B cell (primary cell): ENCODE data around the gene PTGFRN. TPM values are rescaled to one million over a fixed set of nuclear protein-coding genes. Genes with fewer than 3 reads are reported as not detected.

Source experiments
- ATAC-seq: fragments of 200-7000 bp; cut with Tn5 transposase; one replicate; pipeline ENCODE4 v1.10.0; 2021; ENCODE audit warnings: low read depth, mild to moderate bottlenecking, moderate number of reproducible peaks, moderate library complexity
- CTCF ChIA-PET: fragments of 350-600 bp; sonication (Branson Sonifier 250); formaldehyde crosslinking; loops from one replicate; lab custom pipeline; 2021; ENCODE audit warnings: antibody characterized with exemption, inconsistent platforms; lab: Charles Lee
- POLR2A ChIA-PET: fragments of 350-600 bp; sonication (Branson Sonifier 250); formaldehyde crosslinking; loops from one replicate; lab custom pipeline; 2021; ENCODE audit warnings: antibody characterized with exemption; lab: Charles Lee
- DNase-seq: peaks from one replicate; pipeline ENCODE4 v3.0.0; 2013
- H2AFZ ChIP-seq: 2 replicates; pipeline ENCODE4 v1.6.1; 2012; ENCODE audit warnings: mild to moderate bottlenecking, low read depth, low read length; ENCODE audit not compliant: insufficient read depth, poor library complexity, severe bottlenecking
- H3K27ac ChIP-seq, 2 donors: 1 replicate in 1 of 2; 2 replicates in 1 of 2; pipeline ENCODE4 v1.5.1; 2012 to 2013; ENCODE audit warnings: low read length in 2 of 2, mild to moderate bottlenecking in 2 of 2, moderate library complexity in 1 of 2
- H3K27me3 ChIP-seq, 4 experiments: fragments of 200-600 bp in 1 of 4; sonication (generic) in 1 of 4; replicated peaks in 1 of 4; 1 replicate in 2 of 4; 2 replicates in 2 of 4; pipeline versions ENCODE4 v1.6.1 to v1.7.0; 2013 to 2016; ENCODE audit warnings: low read length in 3 of 4, mild to moderate bottlenecking in 2 of 4, mixed read lengths in 1 of 4, moderate library complexity in 1 of 4; ENCODE audit not compliant: insufficient read depth in 4 of 4, control insufficient read depth in 3 of 4; ENCODE audit errors: control extremely low read depth in 1 of 4
- H3K36me3 ChIP-seq, 2 experiments: replicated peaks in 1 of 2; 1 replicate in 1 of 2; 2 replicates in 1 of 2; pipeline versions ENCODE4 v1.6.1 to v1.7.1; 2013; ENCODE audit warnings: low read length in 1 of 2; ENCODE audit not compliant: insufficient read depth in 2 of 2, control insufficient read depth in 1 of 2; ENCODE audit errors: control extremely low read depth in 1 of 2, extremely low read depth in 1 of 2
- H3K4me1 ChIP-seq, 2 donors: fragments of 200-600 bp in 1 of 2; sonication (generic) in 1 of 2; 1 replicate in 1 of 2; 2 replicates in 1 of 2; pipeline versions ENCODE4 v1.5.1 to v1.6.1; 2013 to 2017; ENCODE audit warnings: low read length in 2 of 2; ENCODE audit not compliant: control insufficient read depth in 2 of 2, insufficient read depth in 2 of 2
- H3K4me2 ChIP-seq: replicated peaks from 2 replicates; pipeline ENCODE3; 2012; ENCODE audit warnings: mild to moderate bottlenecking, low read depth, low read length; ENCODE audit not compliant: poor library complexity, severe bottlenecking
- H3K4me3 ChIP-seq, 5 experiments: fragments of 200-600 bp in 1 of 5; sonication (generic) in 1 of 5; 1 replicate in 3 of 5; 2 replicates in 2 of 5; pipeline versions ENCODE4 v1.5.1 to v1.7.0; 2011 to 2016; ENCODE audit warnings: low read length in 4 of 5, mild to moderate bottlenecking in 4 of 5, low read depth in 2 of 5, control low read depth in 1 of 5, moderate library complexity in 1 of 5; ENCODE audit not compliant: insufficient read depth in 1 of 5; ENCODE audit errors: control extremely low read depth in 1 of 5, extremely low read depth in 1 of 5
- H3K79me2 ChIP-seq: fragments of 200-600 bp; sonication (generic); one replicate; pipeline ENCODE4 v1.6.0; 2016; ENCODE audit warnings: low read length; ENCODE audit not compliant: control insufficient read depth, insufficient read depth
- H3K9ac ChIP-seq: fragments of 200-600 bp; sonication (generic); 2 replicates; pipeline ENCODE4 v1.6.1; 2017; ENCODE audit warnings: mild to moderate bottlenecking, low read length, moderate library complexity
- H3K9me3 ChIP-seq, 3 donors: one replicate each; pipeline versions ENCODE4 v1.6.1 to v1.7.1; 2013; ENCODE audit warnings: low read length in 2 of 3; ENCODE audit not compliant: control insufficient read depth in 2 of 3, insufficient read depth in 1 of 3; ENCODE audit errors: control extremely low read depth in 1 of 3
- H4K20me1 ChIP-seq: 2 replicates; pipeline ENCODE4 v1.6.0; 2012; ENCODE audit warnings: mild to moderate bottlenecking, low read length; ENCODE audit not compliant: insufficient read depth, control insufficient read depth, poor library complexity, severe bottlenecking
- H3K27ac Mint-ChIP-seq: one replicate; pipeline ENCODE4 v1.8.0; 2021; ENCODE audit warnings: mixed read lengths
- H3K27me3 Mint-ChIP-seq: one replicate; pipeline ENCODE4 v1.8.0; 2021; ENCODE audit warnings: mixed read lengths
- H3K4me1 Mint-ChIP-seq: one replicate; pipeline ENCODE4 v1.8.0; 2021; ENCODE audit warnings: mixed read lengths
- H3K4me3 Mint-ChIP-seq: one replicate; pipeline ENCODE4 v1.8.0; 2021; ENCODE audit warnings: mixed read lengths
- H3K9me3 Mint-ChIP-seq: one replicate; pipeline ENCODE4 v1.8.0; 2022; ENCODE audit warnings: mixed read lengths; ENCODE audit not compliant: insufficient read depth
- CTCF ChIP-seq: fragments of 200-600 bp; IDR thresholded peaks from one replicate; pipeline ENCODE4 v1.8.0; 2022; ENCODE audit warnings: antibody characterized with exemption, mild to moderate bottlenecking
- EZH2 ChIP-seq: IDR thresholded peaks from 2 replicates; pipeline ENCODE4 v1.6.1; 2012; ENCODE audit warnings: borderline replicate concordance, low read depth, mild to moderate bottlenecking, moderate library complexity, low read length; ENCODE audit not compliant: insufficient read depth, poor library complexity, severe bottlenecking
- WGBS: methylation state at CpG from one replicate; pipeline ENCODE4 v1.1.5; 2013; ENCODE audit warnings: missing lambda C conversion rate; ENCODE audit not compliant: insufficient coverage; 5-methylcytosine and 5-hydroxymethylcytosine counted together
- intact Hi-C: fragments of 100-400 bp; cut with micrococcal nuclease; formaldehyde crosslinking; loops from one replicate; pipeline ENCODE4 v1.10.0; 2022
- polyA plus RNA-seq: library from polyadenylated mRNA; depleted of rRNA; stranded (reverse); fragments of >200 nt; gene quantifications from 2 replicates; pipeline ENCODE4 v1.2.3, GENCODE V29; 2012
- total RNA-seq, 2 donors: library from RNA; stranded (reverse); fragments of 120-200 nt in 1 of 2; gene quantifications; 1 replicate in 1 of 2; 2 replicates in 1 of 2; pipeline versions ENCODE4 v1.2.3 to v1.2.4, GENCODE V29; 2013 to 2022

The PTGFRN gene
- total and polyA plus RNA-seq, 2 donors (not counting 1 experiment from before 2014, with no cell fraction given), result 0.17 TPM; not detected in 1

GRCh38 chr1:116918714-116919357 lies 9.1 kb downstream of the PTGFRN start:
- H3K4me1 ChIP-seq, result no peaks in the 10 kb centered on the region
- H3K36me3 ChIP-seq, result no peaks in the 10 kb centered on the region
- no peaks in the 10 kb centered on the region for H3K9me3 ChIP-seq
- intact Hi-C loops, result no loop called here
- H3K4me2 ChIP-seq, result no peak overlapping the region
- no peak overlapping the region for H3K4me3 Mint-ChIP-seq
- no peaks in the 10 kb centered on the region for H4K20me1 ChIP-seq
- H2AFZ ChIP-seq, result no peak overlapping the region
- no peak overlapping the region for H3K27ac ChIP-seq
- no peak overlapping the region for H3K9ac ChIP-seq
- ATAC-seq, result no peak
- no peaks in the 10 kb centered on the region for H3K9me3 Mint-ChIP-seq
- POLR2A ChIA-PET, result no interaction called here
- no peak overlapping the region for H3K4me3 ChIP-seq
- no peaks in the 10 kb centered on the region for H3K79me2 ChIP-seq
- peaks cover 0 to 15% (median 0%) of the 10 kb centered on the region in 4 experiments for H3K27me3 ChIP-seq
- no peak for DNase-seq
- WGBS, result 81% methylated on average over 3 of the region's 5 CpGs
- TF ChIP-seq CTCF (no peak), EZH2 (no peak)
- H3K27ac Mint-ChIP-seq, result no peak overlapping the region
- H3K27me3 Mint-ChIP-seq, result peaks cover 21% of the 10 kb centered on the region
- CTCF ChIA-PET, result no interaction called here
- no peaks in the 10 kb centered on the region for H3K4me1 Mint-ChIP-seq

- Histone ChIP-seq H3K79me2 (no peaks in the 10 kb centered on the region), H3K4me1 (no peaks in the 10 kb centered on the region), H3K4me2 (no peak overlapping the region), H3K36me3 (no peaks in the 10 kb centered on the region), H3K9ac (no peak overlapping the region), H3K27ac (no peak overlapping the region), H3K4me3 (no peak overlapping the region), H3K27me3 (peaks cover 0 to 16% (median 0%) of the 10 kb centered on the region in 4 experiments), H2AFZ (no peak overlapping the region), H3K9me3 (no peaks in the 10 kb centered on the region), H4K20me1 (no peaks in the 10 kb centered on the region)
- WGBS, result 100% methylated on average over 2 of the region's 2 CpGs
- intact Hi-C loops, result no loop called here
- Mint-ChIP-seq H3K4me1 (no peaks in the 10 kb centered on the region), H3K27ac (no peak overlapping the region), H3K9me3 (no peaks in the 10 kb centered on the region), H3K4me3 (no peak overlapping the region), H3K27me3 (peaks cover 20% of the 10 kb centered on the region)
- ChIA-PET CTCF (no interaction called here), POLR2A (no interaction called here)
- TF ChIP-seq EZH2, result no peak
- DNase-seq (no peak), ATAC-seq (no peak)
These were observed 10.1 kb downstream of the PTGFRN start for GRCh38 chr1:116919802-116920201.
